Mucosa of stomach (tissue), 1 donor: ENCODE measurements around the gene MAML1.

Experiments
- H3K27me3 ChIP-seq: one replicate; pipeline ENCODE4 v1.7.0; 2013; ENCODE audit warnings: mild to moderate bottlenecking, low read length; ENCODE audit not compliant: control insufficient read depth, insufficient read depth
- H3K36me3 ChIP-seq: one replicate; pipeline ENCODE4 v1.7.0; 2013; ENCODE audit warnings: low read length; ENCODE audit not compliant: control insufficient read depth, insufficient read depth
- H3K4me1 ChIP-seq: one replicate; pipeline ENCODE4 v1.7.0; 2013; ENCODE audit warnings: mild to moderate bottlenecking, low read length; ENCODE audit not compliant: control insufficient read depth, insufficient read depth
- H3K4me3 ChIP-seq: one replicate; pipeline ENCODE4 v1.7.0; 2013; ENCODE audit warnings: low read length
- H3K9ac ChIP-seq: one replicate; pipeline ENCODE4 v1.7.0; 2013; ENCODE audit warnings: mild to moderate bottlenecking, low read length, moderate library complexity
- H3K9me3 ChIP-seq: one replicate; pipeline ENCODE4 v1.7.0; 2013; ENCODE audit warnings: mild to moderate bottlenecking, low read length, moderate library complexity; ENCODE audit not compliant: control insufficient read depth
- donor health status: Pancreatic carcinoma.

MAML1 gene

DNA sequence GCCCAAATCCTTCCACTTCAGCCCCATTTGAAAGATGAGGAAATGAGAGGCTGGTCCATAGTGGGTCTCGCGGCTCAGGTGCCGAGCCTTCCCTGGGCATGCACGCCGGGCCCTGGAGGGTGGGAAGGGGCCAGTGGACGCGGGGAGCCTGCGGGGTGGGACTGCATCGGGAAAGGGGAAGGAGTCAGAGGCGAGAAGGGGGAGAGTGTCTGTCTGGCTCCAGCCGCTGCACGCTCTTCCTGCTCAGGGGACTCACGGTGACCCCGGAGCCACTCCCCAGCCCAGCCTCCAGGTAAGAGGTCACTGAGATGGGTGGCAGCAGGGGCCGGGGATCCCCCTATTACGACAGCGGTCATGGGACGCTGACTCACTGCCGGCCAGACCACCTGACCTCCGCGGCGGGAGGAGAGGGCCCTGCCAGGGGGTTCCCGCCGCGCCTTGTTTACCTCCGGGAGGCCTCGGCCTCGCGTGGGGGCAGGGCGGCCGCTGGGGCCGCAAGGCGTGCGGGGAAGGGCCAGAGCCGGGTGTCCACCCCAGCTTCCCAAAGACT is 86.2 kb downstream of the MAML1 start:
- Histone ChIP-seq H3K4me1 (peaks cover 50% of the 10 kb centered on the region), H3K36me3 (peaks cover 5% of the 10 kb centered on the region), H3K9me3 (no peaks in the 10 kb centered on the region), H3K9ac (peak overlapping the region; percentile 97), H3K4me3 (peak overlapping the region; percentile 63), H3K27me3 (no peaks in the 10 kb centered on the region)

DNA sequence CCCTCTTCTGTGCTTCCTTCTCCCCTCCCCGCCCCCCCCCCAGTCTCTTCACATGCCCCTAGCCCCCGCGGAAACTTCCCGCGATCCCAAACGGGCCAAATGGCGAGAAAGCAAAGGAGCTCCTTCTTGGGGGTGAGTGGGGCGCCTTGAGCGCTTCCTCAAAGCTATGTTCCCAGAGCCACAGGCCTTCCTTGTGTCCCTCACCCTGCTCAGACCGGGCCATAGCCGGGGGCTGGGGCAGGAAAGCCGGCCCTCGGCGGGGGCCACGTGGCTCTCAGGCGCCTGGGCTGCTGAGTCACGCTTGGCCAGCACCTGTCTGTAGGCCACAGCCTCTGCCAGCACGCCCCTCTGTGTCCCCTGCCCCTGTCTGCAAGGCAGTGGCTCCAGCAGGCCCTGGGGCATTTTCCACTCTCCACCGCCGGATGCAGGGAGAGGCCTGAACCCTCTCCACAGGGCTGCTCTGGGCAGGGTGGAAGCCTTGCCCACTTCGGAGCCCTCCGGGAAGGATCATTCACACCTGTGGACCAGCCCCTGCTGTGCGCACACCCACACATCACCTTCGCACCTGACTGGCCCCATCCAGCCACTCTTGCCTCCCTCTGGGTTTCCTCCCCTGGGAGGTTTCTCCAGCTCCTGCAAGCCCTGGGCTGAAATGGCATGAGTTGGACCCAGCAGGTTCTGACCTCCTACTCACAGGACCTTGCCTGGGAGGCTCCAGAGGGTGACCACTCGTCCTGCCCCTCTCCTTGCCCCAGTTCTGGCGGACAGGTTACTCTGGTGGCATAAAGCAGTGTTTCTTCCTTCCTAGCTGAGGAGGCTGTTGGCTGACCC is 86.9 kb downstream of the MAML1 start:
- peaks cover 57% of the 10 kb centered on the region for H3K4me1 ChIP-seq

GRCh38 chr5:179820127-179820482 is 87.5 kb downstream of the MAML1 start:
- Histone ChIP-seq H3K4me3 (peak overlapping the region; percentile 57), H3K9me3 (no peaks in the 10 kb centered on the region), H3K4me1 (peaks cover 62% of the 10 kb centered on the region), H3K36me3 (peaks cover 5% of the 10 kb centered on the region), H3K27me3 (no peaks in the 10 kb centered on the region), H3K9ac (peak overlapping the region; percentile 97)

More for the DNA sequence above, 86.9 kb downstream of the MAML1 start:
- Histone ChIP-seq H3K4me3 (peak overlapping the region; percentile 57), H3K36me3 (peaks cover 5% of the 10 kb centered on the region), H3K9ac (peak overlapping the region; percentile 97), H3K27me3 (no peaks in the 10 kb centered on the region), H3K9me3 (no peaks in the 10 kb centered on the region)

GRCh38 chr5:179820483-179821297 is 88.1 kb downstream of the MAML1 start, which contains the start of gene SQSTM1:
TSS of gene SQSTM1 (plus strand) at chr5:179820905. CDS start at chr5:179820937, 32 bp downstream.
- H3K9ac ChIP-seq = peak within 1 kb of the TSS; percentile 97
- H3K4me1 ChIP-seq = peaks cover 65% of the 10 kb centered on the region

GRCh38 chr5:179821298-179822058 is 88.9 kb downstream of the MAML1 start:
- H3K9me3 ChIP-seq = no peaks in the 10 kb centered on the region
- H3K27me3 ChIP-seq = no peaks in the 10 kb centered on the region
- H3K36me3 ChIP-seq = peaks cover 11% of the 10 kb centered on the region
- H3K4me1 ChIP-seq = peaks cover 67% of the 10 kb centered on the region
- H3K4me3 ChIP-seq = peak overlapping the region; percentile 57
- peak overlapping the region; percentile 97 for H3K9ac ChIP-seq

More at GRCh38 chr5:179820483-179821297, 88.1 kb downstream of the MAML1 start, which contains the start of gene SQSTM1:
- Histone ChIP-seq H3K9me3 (no peaks in the 10 kb centered on the region), H3K4me3 (peak within 1 kb of the TSS; percentile 57), H3K27me3 (no peaks in the 10 kb centered on the region), H3K36me3 (peaks cover 8% of the 10 kb centered on the region)

GRCh38 chr5:179822059-179822432 is 89.4 kb downstream of the MAML1 start:
- H3K36me3 ChIP-seq = peaks cover 11% of the 10 kb centered on the region
- no peaks in the 10 kb centered on the region for H3K9me3 ChIP-seq
- peak overlapping the region; percentile 57 for H3K4me3 ChIP-seq
- H3K27me3 ChIP-seq = no peaks in the 10 kb centered on the region
- H3K9ac ChIP-seq = peak overlapping the region; percentile 97
- H3K4me1 ChIP-seq = peaks cover 67% of the 10 kb centered on the region

DNA sequence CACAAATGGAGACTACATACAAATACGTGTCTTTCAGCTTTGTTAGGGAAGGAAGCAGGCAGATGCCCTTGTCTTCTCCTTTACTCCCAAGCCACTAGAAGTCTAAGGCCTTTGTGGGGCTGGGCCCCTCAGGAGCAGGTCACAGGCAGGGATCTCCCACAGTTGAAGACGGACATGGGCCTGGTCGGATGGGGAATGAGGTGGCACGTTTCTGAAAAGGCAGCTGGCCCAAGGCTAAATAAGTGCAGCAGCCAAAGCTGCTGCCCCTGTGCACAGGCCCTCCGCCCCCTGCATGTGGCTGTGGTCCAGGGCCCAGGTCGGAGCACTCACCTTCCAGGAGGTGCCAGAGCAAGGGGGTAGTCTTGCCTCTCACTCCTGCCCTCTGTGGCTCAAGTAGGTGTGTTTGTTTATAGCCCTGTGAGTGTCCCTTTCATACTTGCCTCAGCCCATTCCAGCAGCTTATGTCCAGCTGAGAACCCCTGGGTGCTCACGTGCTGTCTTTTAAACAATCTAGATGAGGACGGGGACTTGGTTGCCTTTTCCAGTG is 89.9 kb downstream of the MAML1 start:
- Histone ChIP-seq H3K27me3 (no peaks in the 10 kb centered on the region), H3K4me3 (peak overlapping the region; percentile 57), H3K9me3 (no peaks in the 10 kb centered on the region), H3K36me3 (peaks cover 11% of the 10 kb centered on the region), H3K4me1 (peaks cover 64% of the 10 kb centered on the region), H3K9ac (peak overlapping the region; percentile 97)

DNA sequence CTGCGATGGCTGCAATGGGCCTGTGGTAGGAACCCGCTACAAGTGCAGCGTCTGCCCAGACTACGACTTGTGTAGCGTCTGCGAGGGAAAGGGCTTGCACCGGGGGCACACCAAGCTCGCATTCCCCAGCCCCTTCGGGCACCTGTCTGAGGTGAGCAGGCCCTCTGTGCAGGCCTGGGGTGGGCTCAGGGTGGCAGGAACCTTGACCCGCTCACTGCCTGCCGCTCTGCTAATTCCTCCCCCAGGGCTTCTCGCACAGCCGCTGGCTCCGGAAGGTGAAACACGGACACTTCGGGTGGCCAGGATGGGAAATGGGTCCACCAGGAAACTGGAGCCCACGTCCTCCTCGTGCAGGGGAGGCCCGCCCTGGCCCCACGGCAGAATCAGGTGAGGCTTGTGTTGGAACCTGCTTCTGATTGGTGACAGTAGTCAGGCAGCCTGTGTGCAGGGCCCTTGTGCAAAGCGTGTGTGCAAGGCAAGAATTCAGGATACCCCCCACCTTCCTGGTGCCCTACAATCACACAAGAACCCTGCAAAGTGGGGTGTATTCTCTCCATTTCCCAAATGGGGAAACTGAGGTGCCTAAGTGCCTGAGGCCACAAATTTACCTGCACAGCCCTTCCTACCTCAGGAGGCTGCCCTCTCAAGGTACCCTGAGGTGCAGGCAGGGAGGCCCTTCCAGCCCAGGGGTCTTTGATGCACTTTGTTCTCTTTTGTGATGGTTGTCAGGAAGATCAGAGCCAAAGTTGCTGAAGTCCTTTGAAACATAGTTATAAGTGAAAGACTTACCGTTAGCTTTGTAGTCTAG is 91.5 kb downstream of the MAML1 start:
- peak overlapping the region; percentile 32 for H3K9ac ChIP-seq
- H3K4me1 ChIP-seq = peaks cover 51% of the 10 kb centered on the region
- no peak overlapping the region for H3K4me3 ChIP-seq
- H3K36me3 ChIP-seq = peaks cover 14% of the 10 kb centered on the region
- no peaks in the 10 kb centered on the region for H3K27me3 ChIP-seq
- H3K9me3 ChIP-seq = no peaks in the 10 kb centered on the region

DNA sequence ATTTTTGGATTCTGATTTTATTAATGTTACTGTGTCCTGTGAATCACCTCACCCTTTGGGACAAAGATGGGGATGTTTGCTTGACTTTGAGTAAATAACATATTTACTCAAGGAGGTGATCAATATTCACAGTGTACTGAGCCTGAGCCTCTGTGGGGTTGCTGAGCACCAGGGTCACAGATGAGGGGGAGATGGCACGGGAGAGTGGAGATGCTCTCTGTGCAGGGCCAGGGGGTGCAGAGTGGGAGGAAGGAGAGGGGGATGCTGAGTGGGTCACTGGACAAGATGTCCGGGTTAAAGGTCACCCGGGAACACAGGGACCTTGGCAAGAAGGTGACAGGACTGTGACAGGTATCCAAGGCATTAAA is 92.1 kb downstream of the MAML1 start:
- H3K36me3 ChIP-seq = peaks cover 17% of the 10 kb centered on the region

GRCh38 chr5:179825655-179826182 is 93.1 kb downstream of the MAML1 start:
- Histone ChIP-seq H3K4me3 (no peak overlapping the region), H3K36me3 (peaks cover 21% of the 10 kb centered on the region), H3K9me3 (no peaks in the 10 kb centered on the region), H3K27me3 (no peaks in the 10 kb centered on the region), H3K9ac (no peak overlapping the region), H3K4me1 (peaks cover 37% of the 10 kb centered on the region)

More for the DNA sequence above, 92.1 kb downstream of the MAML1 start:
- Histone ChIP-seq H3K4me3 (no peak overlapping the region), H3K4me1 (peaks cover 45% of the 10 kb centered on the region), H3K27me3 (no peaks in the 10 kb centered on the region), H3K9me3 (no peaks in the 10 kb centered on the region), H3K9ac (no peak overlapping the region)
